GM21529 (cell line): ENCODE results near the gene CD72.
"Not testable (repeated sequence)": the region's sequence is repeated elsewhere in the genome, so short reads cannot be mapped to it uniquely, and the experiment has no call there.

Source experiments
- ATAC-seq: cut with Tn5 transposase; IDR thresholded peaks from one replicate; pipeline ENCODE4 v1.9.1; 2021; ENCODE audit not compliant: unreplicated experiment

The CD72 gene

DNA sequence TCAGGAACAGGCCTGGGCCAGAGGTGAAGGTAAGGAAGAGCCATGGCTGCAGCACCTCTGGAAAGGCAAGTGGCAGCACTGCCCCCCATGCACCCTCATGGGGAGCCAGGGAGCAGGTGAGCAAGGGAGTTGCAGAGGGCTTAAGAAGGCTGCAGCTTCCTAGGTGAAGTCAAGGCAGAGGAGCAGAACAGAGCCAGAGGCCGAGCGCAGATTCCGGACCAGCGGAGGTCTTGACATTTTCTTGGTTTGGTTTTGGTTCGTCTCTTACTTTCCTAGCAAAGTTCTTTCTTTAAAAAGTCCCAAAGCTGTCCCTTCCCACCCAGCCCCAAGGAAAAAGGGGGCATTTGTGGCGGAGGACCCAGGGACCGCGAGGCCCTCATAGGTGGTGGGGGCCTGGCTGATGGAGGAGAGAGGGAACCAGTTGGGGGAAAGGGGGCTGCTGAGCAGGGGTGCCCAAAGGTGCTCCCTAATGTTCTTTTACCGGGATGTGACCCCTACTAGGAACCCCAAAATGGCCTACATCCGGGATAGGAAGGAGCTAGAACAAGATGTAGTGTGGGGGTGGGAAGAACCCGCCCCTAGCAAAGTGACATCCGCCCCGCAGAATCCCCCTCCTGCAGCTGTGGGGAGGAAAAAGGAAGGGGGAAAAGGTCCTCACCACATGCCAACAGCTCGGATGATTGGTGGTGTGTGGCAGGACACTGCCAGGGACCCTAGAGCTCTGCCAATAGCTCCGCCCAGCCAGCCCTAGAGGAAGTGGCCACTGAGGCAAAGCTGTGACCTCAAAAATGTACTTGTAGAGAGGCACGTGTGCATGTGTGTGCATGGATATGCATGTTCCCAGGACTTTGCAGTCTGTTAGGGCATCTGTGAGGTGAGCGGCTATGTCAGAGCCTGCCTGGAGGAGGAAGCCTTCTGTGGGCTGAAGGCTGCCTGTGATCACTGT, 914 bp upstream of the CD72 start:
- peak; percentile 46 for ATAC-seq

DNA sequence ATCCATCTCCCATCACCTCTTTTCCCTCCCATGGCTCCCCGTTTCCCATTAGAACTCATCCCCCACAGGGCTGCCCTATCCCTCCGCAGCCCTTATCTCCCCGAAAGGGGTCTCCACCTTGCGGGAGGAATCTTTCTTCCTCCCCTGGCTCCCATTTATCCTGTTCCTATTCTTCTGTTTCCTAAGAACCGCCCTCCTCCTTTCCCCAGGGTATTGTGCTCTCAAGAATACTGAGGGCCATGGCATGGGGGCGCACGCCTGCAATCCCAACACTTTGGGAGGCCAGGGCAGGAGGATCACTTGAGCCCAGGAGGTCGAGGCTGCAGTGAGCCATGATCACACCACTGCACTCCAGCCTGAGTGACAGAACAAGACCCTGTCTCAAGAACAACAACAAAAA, 665 bp downstream of the CD72 start:
- no peak for ATAC-seq

DNA sequence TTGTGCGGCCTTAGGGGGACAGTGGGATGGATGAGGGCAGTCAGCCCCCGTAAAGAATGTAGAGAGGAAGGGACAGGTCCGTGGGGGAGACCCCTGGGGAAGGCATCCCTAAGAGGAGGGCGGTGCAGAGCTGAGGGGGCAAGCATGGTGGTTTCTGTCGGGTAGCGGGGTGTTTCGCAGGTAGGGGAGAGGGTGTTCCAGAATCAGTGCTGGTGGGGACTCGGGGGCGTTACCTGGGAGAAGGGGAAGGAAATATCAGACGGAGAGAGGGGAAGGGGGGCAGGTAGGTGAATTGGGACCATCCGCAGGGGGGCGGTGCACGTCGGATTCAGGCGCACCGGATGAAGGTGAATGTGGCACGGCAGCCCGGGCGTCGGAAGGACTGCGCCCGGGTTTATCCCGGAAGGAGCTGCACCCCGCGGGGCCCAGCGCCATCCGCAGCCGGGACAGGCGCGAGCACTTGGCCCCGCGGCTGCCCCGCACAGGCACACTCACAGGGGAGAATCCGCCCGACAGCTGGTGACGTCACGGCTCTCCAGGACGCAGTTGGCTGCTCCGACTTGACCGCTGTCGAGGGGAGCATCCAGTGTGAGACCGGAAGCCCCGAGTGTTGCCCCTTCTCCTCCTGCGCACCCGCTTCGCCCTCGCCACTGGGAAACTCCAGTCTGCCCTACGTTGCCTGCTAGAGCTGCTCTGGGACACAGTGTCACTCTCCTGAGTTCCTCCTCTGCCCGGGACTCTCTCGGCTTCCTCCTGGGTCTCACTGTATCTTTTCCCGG, 1.3 kb downstream of the CD72 start:
- ATAC-seq, result no peak

DNA sequence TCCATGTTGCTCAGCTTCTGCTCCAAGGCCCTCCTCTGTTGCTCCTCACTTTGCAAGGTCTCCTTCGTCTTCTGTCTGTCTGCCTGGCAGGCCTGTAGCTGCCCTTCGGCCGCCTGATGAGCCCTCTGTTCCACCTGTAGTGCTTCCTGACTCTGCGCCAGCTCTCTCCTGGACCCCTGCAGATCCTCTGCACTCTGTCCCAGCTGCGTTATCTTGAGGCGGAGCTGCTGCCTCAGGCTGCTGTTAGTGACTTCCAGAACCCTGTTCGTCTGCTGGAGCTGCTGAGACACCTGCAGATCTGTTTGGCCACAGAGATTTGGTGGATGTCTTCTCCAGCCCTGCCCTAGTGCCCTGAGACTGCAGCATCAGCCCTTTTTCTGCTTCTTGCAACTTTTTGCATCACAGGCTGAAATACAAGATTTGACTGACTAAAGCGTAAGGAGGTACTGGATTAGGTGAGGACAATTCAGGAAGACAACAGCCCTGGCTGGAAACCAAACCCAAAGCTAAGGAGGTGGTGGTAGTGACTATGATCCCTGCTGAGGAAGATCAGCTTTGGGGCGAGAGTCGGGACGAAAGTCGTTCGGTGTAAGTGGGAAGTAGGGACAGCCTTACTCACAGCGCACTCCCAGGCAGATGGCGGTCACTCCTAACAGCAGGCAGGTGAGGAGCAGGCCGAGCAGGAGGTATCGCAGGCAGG, 2.1 kb downstream of the CD72 start:
- ATAC-seq, result no peak

DNA sequence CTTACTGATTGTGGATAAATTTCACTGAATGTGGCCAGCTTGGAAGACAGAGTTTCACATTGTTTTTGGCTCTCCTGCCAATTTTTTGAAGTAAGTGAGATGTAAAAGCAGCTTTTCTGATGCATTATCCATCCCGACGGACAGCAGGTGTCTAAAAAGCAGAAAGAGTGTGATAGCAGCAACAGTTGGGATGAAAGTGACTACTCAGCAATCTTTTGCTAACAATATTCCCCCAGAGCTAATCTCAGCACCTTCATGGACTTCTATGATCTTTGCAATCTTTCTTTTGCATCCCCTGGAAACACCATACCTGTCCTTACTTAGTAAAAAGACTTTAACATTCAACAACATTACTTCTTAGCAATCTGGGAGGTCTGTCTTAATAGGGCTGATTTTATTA, 5.4 kb downstream of the CD72 start:
- no peak for ATAC-seq

DNA sequence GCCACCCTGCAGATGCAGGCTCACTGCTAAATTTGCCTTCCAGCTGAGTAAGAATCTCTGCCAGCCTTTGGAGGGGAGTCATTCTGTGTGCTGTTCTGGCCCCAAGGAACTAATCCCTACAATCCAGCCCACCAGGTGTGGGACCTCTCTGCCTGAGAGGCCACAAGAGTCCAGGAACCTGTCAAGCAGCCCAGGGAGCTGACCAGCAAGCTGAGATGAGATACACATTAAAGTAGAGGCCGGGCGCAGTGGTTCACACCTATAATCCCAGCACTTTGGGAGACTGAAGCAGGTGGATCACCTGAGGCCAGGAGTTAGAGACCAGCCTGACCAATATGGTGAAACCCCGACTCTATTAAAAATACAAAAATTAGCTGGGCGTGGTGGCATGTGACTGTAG, 6.1 kb downstream of the CD72 start:
- not testable (repeated sequence) for ATAC-seq

DNA sequence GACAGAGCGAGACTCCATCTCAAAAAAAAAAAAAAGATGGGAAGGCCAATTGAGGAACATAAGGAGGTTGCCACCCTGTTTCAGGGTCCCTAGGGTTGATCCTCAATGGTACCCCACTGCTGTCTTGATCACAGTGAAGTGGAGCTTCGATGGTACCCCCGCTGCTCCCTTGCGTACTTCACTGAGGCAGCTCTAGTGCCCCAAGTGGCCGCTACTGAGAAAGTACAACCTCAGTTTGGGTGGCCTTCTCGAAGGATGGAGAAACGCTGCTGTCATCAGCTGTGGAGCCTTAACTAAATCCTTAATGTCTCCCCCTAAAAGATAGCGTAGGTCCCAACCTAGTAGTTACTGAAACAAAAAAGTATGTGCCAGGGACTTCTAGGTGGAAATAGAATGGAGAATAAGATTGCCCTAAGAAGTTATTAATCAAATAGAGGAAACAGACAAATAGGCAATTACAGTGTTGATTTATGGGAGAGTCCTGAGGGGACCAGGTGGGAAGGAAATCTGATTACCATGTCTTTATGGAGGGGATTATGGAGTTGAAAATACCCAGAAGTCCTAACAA, 6.9 kb downstream of the CD72 start:
- peak; percentile 58 for ATAC-seq

DNA sequence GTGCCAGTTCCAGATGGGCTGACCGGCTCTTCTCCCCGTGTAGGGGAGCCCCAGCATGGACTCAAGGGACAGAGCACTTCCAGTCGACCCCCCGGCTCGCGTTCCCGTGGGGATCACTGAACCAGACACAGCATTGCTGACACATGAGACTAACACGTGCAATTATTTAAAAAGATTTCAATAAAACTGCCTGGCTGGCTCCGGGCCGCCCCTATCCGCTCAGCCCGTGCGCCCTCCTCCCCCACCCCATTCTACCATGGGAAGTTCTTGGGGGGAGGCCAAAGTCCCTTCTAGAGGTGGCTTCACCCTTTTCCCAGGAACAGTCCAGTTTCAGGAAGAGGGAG, 8.4 kb downstream of the CD72 start:
- no peak for ATAC-seq

DNA sequence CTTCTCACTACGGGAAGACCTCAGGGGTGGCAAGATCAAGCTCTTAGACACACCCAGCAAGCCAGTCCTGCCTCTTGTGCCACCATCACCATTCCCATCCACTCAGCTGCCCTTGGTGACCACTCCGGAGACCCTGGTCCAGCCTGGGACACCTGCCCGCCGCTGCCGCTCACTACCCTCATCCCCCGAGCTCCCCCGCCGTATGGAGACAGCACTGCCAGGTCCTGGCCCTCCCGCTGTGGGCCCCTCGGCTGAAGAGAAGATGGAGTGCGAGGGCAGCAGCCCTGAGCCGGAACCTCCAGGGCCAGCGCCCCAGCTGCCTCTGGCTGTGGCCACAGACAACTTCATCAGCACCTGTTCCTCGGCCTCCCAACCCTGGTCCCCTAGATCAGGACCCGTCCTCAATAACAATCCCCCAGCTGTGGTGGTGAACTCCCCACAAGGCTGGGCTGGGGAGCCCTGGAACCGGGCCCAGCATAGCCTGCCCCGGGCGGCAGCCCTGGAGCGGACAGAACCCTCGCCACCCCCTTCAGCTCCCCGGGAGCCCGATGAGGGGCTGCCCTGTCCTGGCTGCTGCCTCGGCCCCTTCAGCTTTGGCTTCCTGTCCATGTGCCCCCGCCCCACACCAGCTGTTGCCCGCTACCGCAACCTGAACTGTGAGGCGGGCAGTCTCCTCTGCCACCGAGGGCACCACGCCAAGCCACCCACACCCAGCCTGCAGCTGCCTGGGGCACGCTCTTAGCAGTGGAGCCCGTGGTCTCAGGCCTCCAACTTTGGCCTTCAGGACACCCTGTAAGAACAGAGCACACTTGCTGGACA, 9.0 kb downstream of the CD72 start:
- no peak for ATAC-seq

DNA sequence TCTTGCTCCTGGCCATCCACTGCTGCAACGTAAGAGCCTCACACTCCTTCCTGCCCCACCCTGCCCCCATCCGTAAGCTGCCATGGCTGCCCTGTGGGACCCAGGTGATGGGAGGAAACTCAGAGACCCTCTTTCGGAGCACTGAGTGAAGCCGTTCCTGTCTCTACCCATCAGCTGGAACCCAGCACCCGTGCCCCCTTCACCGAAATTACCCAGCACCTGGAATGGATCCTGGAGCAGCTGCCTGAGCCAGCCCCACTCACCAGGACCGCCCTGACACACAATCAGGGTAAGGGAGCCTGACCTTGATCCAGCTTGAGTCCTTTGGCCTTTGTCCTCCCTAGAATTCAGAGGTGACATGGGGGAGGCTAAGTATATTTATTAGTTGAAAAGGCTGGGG, 10.0 kb downstream of the CD72 start:
- ATAC-seq, result no peak

DNA sequence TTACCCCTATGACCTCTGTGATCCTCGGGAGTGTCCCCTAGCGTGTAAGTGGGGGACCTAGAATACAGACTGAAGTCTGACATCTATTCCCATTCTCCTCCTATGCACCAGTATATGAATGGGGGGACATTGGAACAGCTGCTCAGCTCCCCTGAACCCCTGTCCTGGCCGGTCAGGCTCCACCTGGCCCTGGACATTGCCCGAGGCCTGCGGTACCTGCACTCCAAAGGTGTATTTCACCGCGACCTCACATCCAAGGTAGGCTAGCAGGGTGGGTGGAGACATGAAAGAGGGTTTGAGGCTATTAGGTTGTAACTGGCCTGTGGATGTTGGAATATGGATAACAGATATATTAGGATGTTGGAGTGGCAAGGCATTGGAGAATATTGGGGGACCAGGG, 11.5 kb downstream of the CD72 start:
- no peak for ATAC-seq

DNA sequence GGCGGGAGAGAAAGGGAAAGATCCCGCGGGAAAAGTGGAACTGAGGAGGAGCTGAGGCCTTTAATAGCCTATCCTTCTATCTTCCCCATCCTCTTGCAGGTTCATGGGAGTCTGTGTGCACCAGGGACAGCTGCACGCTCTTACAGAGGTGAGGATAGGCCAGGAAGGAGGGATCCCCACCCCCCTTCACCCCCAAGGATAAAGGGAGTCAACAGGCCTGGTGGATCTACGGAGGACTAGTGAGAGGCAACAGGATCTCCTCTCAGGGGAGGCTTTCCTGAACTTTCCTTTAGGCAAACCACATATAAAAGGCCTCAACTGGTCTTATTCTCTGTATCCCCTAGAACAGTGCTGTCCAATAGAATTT, 12.1 kb downstream of the CD72 start:
- no peak for ATAC-seq

DNA sequence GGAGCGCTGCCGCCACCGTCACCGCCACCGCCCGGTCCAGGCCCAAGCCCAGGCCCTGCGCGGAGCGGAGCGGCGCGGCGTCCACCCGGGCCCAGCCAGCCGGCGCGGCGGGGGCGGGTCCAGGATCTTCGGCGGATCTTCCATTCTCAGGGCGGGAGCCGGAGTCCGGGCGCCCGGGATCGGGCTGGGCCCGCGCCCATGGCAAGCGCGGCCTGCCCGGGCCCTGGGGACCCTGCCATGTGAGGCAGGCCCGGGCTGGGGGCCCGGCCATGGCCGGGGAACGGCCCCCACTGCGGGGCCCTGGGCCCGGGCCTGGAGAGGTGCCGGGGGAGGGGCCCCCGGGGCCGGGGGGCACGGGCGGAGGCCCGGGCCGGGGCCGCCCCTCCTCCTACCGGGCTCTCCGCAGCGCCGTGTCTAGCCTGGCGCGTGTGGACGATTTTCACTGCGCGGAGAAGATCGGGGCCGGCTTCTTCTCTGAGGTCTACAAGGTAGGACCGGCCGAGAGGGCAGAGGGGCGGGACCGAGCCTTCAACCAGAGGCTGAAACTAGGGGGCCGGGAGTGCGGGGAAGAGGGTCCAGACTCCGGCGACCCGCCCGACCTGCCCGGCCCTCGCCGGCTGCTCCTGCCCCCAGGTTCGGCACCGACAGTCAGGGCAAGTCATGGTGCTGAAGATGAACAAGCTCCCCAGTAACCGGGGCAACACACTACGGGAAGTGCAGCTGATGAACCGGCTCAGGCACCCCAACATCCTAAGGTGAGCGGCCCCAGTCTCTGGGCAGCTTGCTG, 12.7 kb downstream of the CD72 start:
- peak; percentile 8 for ATAC-seq

DNA sequence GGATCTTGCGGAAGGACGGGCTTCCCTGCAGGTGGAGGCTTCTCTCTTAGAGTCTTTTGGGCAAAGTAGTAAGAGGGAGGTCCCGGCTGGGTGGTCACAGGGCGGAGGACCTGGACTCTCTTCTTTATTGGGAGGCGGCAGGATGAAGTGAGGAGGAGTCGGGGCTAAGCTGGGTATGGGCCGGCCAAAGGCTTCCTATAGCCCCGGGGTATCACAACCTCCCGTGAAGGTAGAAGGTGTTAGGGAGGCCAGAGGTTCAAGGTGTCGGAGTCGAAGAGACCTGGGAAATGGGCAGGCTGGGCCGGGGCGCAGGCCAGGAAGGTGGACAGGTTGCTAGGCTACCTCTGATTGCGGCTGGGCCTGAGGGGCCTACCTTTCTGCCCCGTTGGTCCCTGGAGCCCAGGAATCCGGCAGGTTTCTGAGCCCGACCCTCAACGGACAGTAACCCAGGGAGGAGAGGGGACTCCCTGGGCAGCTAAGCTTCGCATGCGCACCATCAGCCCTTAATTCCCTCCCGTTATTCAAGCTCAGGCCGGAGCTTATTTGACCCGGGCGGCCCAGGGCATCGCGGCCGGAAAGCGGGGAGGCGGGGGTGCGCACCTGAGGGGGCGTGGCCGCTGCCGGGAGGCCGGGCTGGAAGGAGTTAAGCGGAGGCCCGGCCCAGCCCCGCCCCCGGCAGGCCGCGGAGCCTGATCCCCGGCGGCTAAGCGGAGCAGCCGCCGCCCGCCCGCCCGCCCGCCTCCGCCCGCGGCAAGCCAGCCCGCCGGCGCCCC, 13.4 kb downstream of the CD72 start, which contains the start of gene TESK1:
TSS of gene TESK1 (plus strand) at position 685 of the 773 bp plus-strand sequence. CDS start 358 bp downstream, outside the sequence.
- ATAC-seq, result peak; percentile 45

DNA sequence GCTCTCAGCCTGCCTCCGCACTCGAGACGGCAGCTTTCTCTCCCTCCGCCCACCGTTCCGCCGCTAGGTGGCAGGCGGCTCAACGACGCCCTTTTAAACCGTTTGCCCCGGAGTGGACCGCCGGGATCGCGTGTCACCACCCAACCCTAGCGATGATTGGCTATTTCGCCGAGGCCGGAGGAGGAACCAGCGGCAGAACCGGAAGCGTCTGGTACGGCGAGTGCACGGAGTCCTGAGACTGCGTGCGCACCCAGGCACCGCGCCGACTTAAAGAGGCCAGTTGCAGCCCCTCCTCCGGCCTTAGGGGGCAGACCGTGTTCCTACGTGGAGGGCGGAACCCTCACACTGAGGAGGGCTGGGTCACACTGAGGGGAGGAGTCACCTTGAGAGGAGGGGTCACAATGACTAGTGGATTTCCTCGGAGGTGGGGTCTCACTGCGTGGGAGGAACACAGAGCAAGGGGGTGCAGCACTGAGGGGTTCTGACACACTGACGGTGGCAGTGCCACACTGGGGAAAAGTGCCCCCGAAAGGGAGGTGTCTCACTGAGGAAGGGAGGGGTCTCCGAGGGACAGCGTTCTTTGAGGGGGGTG, 14.1 kb downstream of the CD72 start:
- ATAC-seq, result peak; percentile 83

DNA sequence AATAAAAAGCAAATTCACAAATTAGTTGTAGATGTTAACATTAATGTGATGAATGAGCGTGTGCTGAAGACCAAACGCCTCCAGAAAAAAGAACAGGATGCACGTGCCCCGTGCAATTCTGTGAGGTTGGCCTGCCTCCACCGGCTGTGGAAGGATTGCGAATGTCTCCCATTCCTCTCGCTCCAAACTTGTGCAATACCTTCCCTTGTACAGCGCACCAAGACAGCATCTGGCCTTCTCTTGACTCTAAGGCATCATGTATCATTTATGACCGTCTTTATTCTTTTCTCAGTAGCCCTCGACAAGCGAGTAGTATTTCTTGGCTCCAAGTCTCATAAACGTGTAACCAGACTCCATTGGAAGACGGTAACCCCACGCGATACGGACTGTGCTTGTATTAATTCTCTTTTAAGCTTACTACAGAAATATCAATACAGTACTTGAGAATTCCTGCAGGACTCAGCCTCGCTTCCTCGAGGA, 14.7 kb downstream of the CD72 start:
- ATAC-seq, result no peak

DNA sequence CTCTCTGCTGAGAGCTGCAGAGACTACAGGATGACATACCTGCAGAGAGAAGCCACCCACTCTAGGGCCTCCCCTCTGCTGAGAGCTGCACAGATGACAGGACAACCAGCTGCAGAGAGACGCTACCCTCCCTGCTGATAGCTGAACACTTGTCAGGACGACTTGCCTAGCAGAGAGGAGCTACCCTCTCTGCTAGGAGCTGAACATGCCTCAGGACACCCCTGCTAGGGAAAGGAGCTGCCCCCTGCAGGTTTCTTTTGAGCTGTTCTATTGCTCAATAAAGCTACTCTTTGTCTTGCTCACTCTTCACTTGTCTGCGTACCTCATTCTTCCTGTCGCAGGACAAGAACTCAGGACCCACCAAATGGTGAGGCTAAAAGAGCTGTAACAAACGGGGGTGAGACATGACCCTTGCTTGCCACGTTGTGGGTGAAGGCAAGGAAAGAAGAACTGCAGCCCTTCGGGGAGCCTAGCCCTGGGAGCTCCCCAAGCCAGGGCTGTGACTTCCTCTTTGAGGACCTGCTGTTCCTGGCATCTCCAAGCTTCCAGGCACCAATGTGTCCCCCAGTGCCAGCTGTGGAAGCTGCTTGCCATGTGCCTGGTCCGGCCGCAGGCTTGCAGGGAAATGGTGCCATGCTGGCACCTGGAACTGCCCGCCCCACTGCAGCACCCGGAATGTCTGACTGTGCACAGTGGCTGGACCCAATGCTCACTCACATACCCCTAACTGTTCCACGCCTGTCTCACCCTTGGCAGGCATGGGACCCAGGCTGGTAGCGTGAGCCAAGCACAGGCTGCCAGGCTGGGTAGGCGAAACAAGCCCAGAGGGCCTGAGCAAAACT, 18.2 kb downstream of the CD72 start:
- ATAC-seq, result no peak
